Uterus (tissue), 4 donors: Measurements from ENCODE around the gene PTHLH. TPM values are rescaled to one million over a fixed set of nuclear protein-coding genes. Genes with fewer than 3 reads are reported as not detected.

ENCODE experiments used
- DNase-seq, 2 donors: peaks; one replicate each; pipeline ENCODE4 v3.0.0-alpha.2; 2019 to 2020
- H3K27ac ChIP-seq, 2 donors: fragments of 200-600 bp; sonication (generic); 1 replicate in 1 of 2; 2 replicates in 1 of 2; pipeline ENCODE4 v1.5.1; 2016 to 2018
- H3K27me3 ChIP-seq, 2 donors: fragments of 200-600 bp; sonication (generic); one replicate each; pipeline ENCODE4 v1.5.1; 2018 to 2019; ENCODE audit warnings: control low read depth in 1 of 2
- H3K36me3 ChIP-seq, 2 donors: fragments of 200-600 bp; sonication (generic); one replicate each; pipeline ENCODE4 v1.5.1; 2019; ENCODE audit warnings: control low read depth in 1 of 2
- H3K4me1 ChIP-seq, 2 donors: fragments of 200-600 bp; sonication (generic); one replicate each; pipeline ENCODE4 v1.5.1; 2018 to 2019; ENCODE audit warnings: control low read depth in 1 of 2
- H3K4me3 ChIP-seq, 2 donors: fragments of 200-600 bp; sonication (generic); 1 replicate in 1 of 2; 2 replicates in 1 of 2; pipeline ENCODE4 v1.5.1; 2018 to 2019; ENCODE audit warnings: mild to moderate bottlenecking in 1 of 2
- H3K9me3 ChIP-seq, 2 donors: fragments of 200-600 bp; sonication (generic); one replicate each; pipeline ENCODE4 v1.5.1; 2019; ENCODE audit warnings: control low read depth in 1 of 2
- POLR2A ChIP-seq, 2 donors: fragments of 450-650 bp; IDR thresholded peaks; one replicate each; pipeline ENCODE4 v1.6.1; 2016; ENCODE audit warnings: antibody characterized with exemption in 2 of 2, mild to moderate bottlenecking in 1 of 2, moderate library complexity in 1 of 2
- intact Hi-C: fragments of 100-400 bp; cut with DNase I; formaldehyde crosslinking; loops from one replicate; pipeline ENCODE4 v1.15.1; 2023; ENCODE audit warnings: low total_unique reads
- total RNA-seq, 4 donors: library from RNA; depleted of rRNA in 3 of 4; stranded (reverse); fragments of >200 nt in 3 of 4; gene quantifications; one replicate each; pipeline versions ENCODE4 v1.1.0 to v1.2.4, GENCODE V29; 2014 to 2023
- TF ChIP-seq, protein P1 (sequence below), 4 experiments: fragments of 200-600 bp in 2 of 4; fragments of 450-650 bp in 2 of 4; sonication (generic) in 2 of 4; IDR thresholded peaks; one replicate each; pipeline ENCODE4 v1.5.1; 2016 to 2019; ENCODE audit warnings: antibody characterized with exemption in 4 of 4, mild to moderate bottlenecking in 2 of 4, moderate library complexity in 1 of 4
- donor health status: DM: yes; HTN: yes; CAD: no.

PTHLH gene
- total RNA-seq, 4 donors from 2014 or later: 1.5 to 2.4 TPM; not detected in 2

DNA sequence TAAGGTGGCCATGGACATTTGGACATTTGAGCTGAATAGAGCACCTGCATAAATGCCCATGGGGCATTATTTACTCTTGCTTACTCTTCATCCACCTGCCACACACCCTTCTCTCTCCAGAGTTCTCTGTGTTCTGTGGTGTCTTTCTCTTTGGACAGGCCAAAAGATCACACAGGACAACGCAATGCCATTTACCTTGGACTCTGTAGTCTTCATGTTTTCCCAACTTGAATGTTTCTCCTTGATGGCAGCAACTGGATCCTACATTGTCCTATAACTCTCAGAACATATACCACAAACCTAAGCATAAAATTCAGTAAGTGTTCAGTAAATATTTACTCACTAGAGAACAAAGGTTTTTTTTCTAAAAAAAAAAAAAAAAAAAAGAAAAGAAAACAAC, 41.7 kb upstream of the PTHLH start:
- intact Hi-C loops: no loop called here
- TF ChIP-seq, protein P1, sequence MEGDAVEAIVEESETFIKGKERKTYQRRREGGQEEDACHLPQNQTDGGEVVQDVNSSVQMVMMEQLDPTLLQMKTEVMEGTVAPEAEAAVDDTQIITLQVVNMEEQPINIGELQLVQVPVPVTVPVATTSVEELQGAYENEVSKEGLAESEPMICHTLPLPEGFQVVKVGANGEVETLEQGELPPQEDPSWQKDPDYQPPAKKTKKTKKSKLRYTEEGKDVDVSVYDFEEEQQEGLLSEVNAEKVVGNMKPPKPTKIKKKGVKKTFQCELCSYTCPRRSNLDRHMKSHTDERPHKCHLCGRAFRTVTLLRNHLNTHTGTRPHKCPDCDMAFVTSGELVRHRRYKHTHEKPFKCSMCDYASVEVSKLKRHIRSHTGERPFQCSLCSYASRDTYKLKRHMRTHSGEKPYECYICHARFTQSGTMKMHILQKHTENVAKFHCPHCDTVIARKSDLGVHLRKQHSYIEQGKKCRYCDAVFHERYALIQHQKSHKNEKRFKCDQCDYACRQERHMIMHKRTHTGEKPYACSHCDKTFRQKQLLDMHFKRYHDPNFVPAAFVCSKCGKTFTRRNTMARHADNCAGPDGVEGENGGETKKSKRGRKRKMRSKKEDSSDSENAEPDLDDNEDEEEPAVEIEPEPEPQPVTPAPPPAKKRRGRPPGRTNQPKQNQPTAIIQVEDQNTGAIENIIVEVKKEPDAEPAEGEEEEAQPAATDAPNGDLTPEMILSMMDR (IDR thresholded peaks at IDR 0.05): no peak
- no peak for TF ChIP-seq POLR2A (IDR thresholded peaks at IDR 0.05)

GRCh38 chr12:28012333-28012918, 39.9 kb upstream of the PTHLH start:
- Histone ChIP-seq H3K27ac (no peak overlapping the region), H3K4me1 (no peaks in the 10 kb centered on the region), H3K4me3 (no peak overlapping the region), H3K27me3 (no peaks in the 10 kb centered on the region), H3K9me3 (no peaks in the 10 kb centered on the region), H3K36me3 (no peaks in the 10 kb centered on the region)
- intact Hi-C loops: no loop called here
- TF ChIP-seq POLR2A (IDR thresholded peaks at IDR 0.05): no peak
- TF ChIP-seq, protein P1 (IDR thresholded peaks at IDR 0.05): no peak
- no peak for DNase-seq

More for the DNA sequence above, 41.7 kb upstream of the PTHLH start:
- Histone ChIP-seq H3K27ac (no peak overlapping the region), H3K9me3 (no peaks in the 10 kb centered on the region), H3K4me3 (no peak overlapping the region), H3K4me1 (no peaks in the 10 kb centered on the region), H3K36me3 (no peaks in the 10 kb centered on the region), H3K27me3 (no peaks in the 10 kb centered on the region)
- DNase-seq: no peak

- H3K36me3 ChIP-seq: no peaks in the 10 kb centered on the region
- no peak for TF ChIP-seq POLR2A (IDR thresholded peaks at IDR 0.05)
- TF ChIP-seq, protein P1 (IDR thresholded peaks at IDR 0.05): no peak
- no peak overlapping the region for H3K27ac ChIP-seq
- no peak for DNase-seq
- H3K4me1 ChIP-seq: no peaks in the 10 kb centered on the region
- H3K4me3 ChIP-seq: no peak overlapping the region
- H3K27me3 ChIP-seq: no peaks in the 10 kb centered on the region
- H3K9me3 ChIP-seq: no peaks in the 10 kb centered on the region
- intact Hi-C loops: no loop called here
Measured at GRCh38 chr12:28010036-28010435, 37.5 kb upstream of the PTHLH start.

GRCh38 chr12:27999970-28000369, 27.4 kb upstream of the PTHLH start:
- Histone ChIP-seq H3K9me3 (no peaks in the 10 kb centered on the region), H3K36me3 (no peaks in the 10 kb centered on the region), H3K27me3 (no peaks in the 10 kb centered on the region), H3K27ac (no peak overlapping the region), H3K4me3 (no peak overlapping the region), H3K4me1 (no peaks in the 10 kb centered on the region)
- intact Hi-C loops: no loop called here
- no peak for TF ChIP-seq POLR2A (IDR thresholded peaks at IDR 0.05)
- TF ChIP-seq, protein P1 (IDR thresholded peaks at IDR 0.05): no peak
- no peak for DNase-seq

GRCh38 chr12:27999521-27999920, 27.0 kb upstream of the PTHLH start:
- DNase-seq: no peak
- H3K36me3 ChIP-seq: no peaks in the 10 kb centered on the region
- H3K4me1 ChIP-seq: no peaks in the 10 kb centered on the region
- intact Hi-C loops: no loop called here
- no peaks in the 10 kb centered on the region for H3K9me3 ChIP-seq
- H3K27ac ChIP-seq: no peak overlapping the region
- H3K4me3 ChIP-seq: no peak overlapping the region
- TF ChIP-seq POLR2A (IDR thresholded peaks at IDR 0.05): no peak
- TF ChIP-seq, protein P1 (IDR thresholded peaks at IDR 0.05): no peak
- H3K27me3 ChIP-seq: no peaks in the 10 kb centered on the region
